Activated CD8-positive, alpha-beta memory T cell treated with anti-CD3 and anti-CD28 coated beads, Interleukin-2, amount 50 U/mL, for 48 hours (primary cell): ENCODE results near the gene KCNMB3.
"Not testable (repeated sequence)": the region's sequence is repeated elsewhere in the genome, so short reads cannot be mapped to it uniquely, and the experiment has no call there.

ENCODE experiments used
- DNase-seq: peaks from one replicate; pipeline ENCODE4 v3.0.0-alpha.2; 2020

KCNMB3 gene, protein sequence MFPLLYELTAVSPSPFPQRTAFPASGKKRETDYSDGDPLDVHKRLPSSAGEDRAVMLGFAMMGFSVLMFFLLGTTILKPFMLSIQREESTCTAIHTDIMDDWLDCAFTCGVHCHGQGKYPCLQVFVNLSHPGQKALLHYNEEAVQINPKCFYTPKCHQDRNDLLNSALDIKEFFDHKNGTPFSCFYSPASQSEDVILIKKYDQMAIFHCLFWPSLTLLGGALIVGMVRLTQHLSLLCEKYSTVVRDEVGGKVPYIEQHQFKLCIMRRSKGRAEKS

DNA sequence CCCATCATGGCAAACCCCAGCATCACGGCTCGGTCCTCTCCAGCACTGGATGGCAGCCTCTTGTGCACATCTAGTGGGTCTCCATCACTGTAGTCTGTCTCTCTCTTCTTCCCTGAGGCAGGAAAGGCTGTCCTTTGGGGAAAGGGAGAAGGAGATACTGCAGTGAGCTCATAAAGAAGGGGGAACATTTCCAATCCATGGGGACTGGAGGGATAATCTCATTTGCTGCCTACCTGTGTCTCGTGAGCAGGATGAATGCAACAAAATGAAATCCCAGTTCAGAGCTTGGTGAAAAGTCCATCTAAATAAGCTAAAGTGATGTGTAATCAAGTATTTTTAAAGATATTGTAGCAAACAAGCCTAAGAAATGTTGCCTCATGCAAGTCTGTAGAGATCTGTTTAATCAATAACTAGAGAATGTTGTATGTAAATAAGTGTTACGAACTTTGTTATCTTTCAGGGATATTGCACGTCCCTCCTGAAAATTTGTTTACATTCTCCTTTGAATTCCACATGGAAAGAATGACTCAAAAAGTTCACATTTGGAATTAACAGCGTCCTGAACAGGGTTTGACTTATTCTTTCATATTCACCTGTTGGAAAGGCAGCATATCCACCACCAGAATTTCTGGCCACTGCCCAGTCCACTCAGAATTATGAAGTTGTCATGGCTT, at the start of gene KCNMB3:
Gene KCNMB3, minus strand, starts transcription at position 312 of the 674 bp plus-strand sequence. Its CDS starts 124 bp downstream, at position 188.
- no peak for DNase-seq

DNA sequence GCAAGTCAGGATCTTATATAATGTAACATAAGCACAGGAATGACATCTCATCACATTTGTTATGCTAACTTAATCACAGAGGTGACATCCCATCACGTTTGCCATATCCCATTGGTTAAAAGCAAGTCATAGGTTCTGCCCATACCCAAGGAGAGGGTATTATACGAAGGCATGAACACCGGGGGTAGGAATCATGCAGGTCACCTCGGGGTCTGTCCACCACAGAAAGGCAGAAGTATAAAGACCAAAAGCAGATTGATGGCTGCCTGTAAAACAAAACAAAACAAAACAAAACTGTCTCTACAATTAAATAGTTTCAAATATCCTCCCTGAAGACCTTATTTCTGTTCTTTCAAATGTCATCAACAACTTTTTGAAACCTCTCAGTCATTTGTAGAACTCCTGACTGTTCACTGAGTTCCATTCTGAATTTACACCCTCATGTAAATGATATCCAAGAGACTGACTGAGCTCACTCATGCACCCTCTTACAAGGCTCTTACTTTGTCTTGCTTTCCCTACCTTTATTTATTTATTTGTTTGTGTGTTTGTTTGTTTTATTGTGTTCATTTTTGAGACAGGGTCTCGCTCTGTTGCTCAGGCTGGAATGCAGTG, 49.2 kb upstream of the KCNMB3 start:
- no peak for DNase-seq

DNA sequence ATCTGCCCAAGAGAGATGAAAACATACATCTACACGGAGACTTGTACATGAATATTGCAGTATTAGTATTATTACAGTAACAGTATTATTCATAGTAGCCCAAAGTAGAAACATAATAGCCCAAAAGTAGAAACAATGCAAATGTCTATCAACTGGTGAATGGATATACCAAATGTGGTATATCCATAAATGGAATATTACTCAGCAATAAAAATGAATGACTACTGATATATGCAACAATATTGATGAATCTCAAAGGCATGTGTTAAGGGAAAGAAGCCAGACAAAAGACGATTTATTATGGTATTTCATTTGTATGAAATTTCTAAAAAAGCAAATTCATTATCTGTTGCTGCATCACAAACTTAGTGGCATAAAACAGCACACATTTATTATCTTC, 48.4 kb upstream of the KCNMB3 start:
- no peak for DNase-seq

DNA sequence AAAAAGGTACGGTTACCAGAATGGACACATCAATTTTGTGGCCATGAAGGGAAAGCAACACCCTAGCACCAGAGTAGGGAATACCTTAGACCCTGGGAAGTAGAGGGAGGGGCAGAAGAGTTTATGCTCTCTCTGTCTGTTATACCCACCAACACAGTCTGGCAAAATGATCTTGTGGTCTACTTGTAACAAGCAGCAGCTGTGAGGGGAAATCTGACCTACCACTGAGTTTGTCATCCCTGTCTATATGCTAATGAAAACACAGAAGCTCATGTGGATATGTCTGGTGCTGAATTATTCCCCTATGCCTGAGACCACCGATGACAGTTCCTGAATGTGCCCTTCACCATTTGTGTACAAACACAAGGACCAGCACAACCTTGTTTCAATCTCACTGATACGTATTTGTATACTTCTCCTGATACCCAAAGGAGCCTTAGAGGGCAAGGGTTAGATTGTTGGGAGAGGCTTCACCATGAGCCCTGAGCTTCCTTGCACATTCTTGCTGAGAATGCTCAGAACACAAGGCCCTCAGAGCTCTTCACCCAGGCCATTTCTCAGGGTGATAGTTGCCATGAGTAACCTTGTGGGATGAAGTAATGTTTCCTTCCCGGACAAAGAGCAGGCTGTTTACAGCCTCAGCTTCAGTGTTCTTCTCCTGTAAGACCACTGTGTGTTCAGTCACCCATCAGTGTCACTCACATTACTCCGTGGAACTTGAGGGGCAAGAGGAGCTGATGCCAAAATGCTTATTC, 47.2 kb upstream of the KCNMB3 start:
- DNase-seq, result no peak

DNA sequence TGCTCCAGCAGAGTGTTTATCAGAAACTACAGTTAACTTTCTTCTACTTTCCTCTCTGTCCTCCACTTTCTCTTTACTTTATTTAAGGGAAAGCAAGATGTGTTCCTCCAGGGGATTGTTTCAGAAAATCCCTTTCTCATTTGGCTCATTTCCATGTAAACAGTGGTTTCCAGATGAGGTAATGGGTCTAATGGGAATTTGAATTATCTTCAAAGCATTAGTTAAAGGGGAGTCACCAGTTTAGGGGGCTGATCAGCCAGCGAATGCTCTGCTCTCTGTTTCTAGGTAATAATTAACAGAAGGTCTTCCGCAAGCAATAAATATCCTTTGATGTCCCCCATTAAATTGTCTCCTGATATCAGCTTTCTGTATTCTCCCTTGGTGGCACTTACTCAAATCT, 41.5 kb upstream of the KCNMB3 start:
- DNase-seq, result no peak

DNA sequence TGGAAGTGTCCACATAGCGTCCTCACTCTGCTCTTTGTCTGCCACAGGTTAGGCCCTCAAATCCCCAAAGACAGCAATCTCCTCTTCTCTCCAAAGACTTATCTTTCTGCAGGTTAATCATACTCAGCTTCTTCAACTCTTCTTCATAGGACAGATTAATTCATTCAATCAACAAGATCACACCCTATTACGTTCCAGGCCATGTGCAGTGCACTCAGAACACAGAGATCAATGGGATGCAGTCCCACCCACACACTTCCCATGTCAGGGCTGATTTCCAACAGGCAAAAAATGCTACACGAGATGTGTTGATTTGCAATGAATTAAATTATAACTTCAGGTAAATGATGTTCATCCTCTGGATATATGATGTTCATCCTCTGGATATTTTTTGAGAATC, 38.4 kb upstream of the KCNMB3 start:
- DNase-seq, result no peak

DNA sequence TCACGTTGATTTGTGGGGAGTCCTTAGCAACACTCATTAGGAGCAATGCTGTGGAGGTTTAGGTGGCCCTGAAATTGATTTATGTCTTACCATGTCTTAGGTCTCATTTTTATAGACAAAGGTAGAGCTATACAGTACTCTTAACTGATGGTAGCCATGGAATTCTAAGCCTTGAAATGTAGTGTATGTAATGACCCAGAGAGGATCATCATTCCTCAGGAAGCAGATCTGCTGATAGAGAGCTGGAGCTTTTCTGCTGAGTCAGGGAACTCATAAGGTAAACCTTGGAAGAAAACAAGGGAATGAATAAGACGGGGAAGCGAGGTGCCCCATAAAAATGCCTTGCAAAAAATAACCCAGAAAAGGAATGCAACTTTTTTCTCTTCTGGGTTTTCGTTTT, 37.9 kb upstream of the KCNMB3 start:
- DNase-seq, result no peak

DNA sequence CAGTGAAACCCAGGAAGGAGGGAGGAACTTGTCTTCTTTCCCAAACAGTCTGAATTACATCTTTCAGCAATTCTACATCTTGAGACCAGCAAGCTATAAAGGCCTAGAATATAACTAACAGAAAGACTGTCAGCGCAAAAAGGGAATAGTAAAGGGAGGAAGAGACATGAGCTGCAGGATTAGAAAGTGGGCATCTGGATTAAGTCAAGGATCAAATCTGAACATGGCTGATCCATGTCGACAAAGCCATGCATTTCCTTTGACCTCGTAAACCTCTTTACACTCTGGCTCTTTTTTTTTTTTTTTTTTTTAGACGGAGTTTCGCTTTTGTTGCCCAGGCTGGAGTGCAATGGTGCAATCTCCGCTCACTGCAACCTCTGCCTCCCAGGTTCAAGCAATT, 35.4 kb upstream of the KCNMB3 start:
- DNase-seq, result no peak

DNA sequence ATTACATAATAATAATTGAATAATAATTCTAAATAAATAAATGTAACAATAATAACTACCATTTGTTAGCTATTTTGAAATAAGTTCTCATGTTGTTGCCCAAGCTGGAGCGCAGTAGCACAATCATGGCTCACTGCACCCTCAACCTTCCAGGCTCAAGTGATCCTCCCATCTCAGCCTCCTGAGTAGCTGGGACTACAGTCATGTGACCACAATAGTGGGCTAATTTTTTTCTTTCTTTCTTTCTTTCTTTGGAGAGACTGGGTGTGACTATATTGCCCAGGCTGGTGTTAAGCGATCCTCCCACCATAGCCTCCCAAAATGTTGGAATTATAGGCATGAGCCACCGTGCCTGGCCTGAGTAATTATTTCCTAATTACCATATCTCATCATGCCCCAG, 30.9 kb upstream of the KCNMB3 start:
- DNase-seq, result no peak

DNA sequence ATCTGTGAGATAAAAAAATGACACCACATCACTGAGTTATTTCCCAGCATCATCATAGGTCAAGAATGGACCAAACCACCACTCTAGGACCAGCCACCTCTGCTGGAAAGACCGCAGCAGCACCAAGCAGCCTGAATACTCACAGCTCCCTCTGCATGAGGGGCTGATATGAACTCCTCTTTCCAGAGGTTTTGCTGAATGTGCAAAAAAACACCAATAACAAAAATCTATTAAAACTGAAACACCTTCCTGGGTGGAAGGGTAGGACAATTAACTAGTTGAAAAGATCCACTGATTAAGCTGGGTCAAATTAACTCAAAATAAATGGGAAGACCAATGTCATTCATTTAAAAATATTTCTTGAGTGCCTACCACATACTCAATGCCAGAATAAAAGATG, 28.9 kb upstream of the KCNMB3 start:
- no peak for DNase-seq

DNA sequence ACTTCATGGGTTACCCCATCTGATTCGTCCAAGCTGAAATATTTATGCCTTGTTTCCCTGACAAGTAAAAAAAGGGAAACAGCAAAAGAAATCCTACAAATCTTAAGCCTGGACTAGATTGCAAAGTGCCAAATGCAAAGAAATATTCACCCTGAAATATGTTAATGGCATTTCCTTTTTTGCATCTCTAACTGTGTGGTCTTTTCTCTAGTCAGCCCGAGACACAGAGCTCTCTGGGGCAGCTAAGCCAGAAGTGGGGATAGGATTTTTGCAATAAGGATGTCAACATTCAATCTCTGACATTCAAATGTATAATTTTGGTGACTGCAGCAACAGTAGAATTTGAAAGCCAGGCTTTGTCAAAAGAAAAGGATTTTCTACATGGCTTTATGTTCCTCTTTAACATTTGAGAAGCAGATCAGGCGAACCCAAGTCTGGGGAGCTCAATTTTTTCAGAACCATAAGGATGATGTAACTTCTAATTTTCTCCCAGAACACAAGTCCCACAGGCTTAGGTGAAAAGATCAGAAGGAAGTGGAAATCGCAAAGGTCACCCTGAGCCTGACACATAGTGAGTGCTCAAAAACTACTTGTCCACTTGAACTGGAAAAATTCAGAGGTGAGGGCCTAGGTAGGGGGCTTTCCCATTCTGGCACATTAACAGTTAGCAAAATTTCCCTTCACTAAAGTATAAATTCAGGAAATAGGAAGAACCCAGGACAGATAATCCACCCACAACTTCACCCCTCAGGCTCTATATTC, 28.2 kb upstream of the KCNMB3 start:
- no peak for DNase-seq

DNA sequence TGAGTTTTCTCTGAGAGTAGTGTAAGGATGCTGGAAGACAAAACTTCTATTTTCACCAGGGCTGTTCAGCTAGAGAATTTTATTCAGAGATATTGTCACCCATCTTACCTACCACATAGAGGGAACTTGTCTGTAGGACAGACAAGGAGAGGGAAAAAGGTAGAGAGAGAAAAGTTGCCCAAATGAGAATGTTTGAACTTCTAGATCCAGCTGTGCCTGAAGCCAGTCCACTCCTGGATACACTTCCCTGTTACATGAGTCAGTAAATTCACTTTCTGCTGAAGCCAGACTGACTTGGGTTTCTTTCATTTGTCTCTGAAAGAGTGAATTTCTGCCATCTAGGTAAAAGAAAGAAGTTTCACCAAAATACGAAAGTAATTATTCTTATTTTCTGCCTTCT, 27.2 kb upstream of the KCNMB3 start:
- DNase-seq, result no peak

DNA sequence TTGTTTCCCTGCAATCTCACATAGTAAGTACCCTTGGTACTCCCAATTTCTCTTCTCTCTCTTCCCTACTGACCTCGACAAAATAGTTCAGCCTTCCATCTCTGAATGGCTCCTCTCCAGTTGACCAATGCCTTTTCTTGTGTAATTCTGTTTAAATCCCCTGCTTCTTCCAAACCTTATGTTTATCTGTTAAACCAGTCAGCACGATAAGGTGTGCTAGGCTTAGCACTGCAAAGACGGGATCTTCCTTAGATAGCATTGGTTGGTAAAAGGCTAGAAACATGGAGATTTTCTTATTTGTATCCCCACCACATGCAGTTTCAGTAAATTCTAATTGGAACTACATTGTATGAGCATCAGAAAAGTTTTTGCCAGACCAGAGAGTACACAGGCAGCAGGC, 25.8 kb upstream of the KCNMB3 start:
- DNase-seq, result no peak

DNA sequence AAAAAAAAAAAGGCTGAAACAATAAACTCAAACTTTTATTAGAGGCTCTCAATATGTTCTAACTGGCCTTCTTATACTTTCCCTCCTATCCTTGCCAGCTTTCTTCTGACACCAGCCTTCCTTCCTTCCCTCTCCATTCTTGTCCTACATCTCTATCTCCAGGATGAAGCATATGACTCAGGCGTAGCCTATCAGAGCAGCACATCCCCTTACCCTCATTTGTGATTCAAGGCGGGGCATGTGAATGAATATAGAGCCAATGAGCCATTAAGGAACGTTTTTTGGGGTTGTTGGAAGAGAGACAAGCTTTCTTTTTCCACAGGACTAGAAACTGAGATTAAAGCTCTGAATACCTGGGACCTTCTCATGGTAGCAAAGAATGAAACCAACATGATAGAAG, 25.1 kb upstream of the KCNMB3 start:
- DNase-seq, result no peak

DNA sequence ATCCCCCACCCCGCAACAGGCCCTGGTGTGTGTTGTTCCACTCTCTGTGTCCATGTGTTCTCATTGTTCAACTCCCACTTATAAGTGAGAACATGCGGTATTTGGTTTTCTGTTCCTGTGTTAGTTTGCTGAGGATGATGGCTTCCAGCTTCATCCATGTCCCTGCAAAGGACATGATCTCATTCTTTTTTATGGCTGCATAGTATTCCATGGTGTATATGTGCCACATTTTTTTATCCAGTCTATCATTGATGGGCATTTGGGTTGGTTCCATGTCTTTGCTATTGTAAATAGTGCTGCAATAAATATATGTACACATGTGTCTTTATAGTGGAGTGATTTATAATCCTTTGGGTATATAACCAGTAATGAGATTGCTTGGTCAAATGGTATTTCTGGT, 23.5 kb upstream of the KCNMB3 start:
- not testable (repeated sequence) for DNase-seq

DNA sequence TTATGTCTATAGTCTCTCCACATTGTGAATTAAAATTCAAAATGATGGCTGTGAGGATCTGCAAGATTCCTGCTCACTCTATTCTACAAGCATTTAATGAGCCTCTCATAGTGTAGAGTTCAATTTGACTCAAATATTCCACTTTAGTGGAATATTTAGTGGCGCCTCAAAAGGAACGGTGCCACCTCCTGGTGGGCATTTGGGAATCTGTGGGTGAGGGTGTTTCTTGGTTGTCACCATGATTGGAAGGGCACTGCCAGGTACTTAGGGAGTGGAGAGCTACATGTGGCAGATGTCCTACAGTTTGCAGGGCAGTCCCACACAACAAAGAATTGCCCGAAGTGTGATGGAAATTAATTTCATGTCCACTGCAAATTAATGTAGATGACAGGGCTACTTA, 21.5 kb upstream of the KCNMB3 start:
- DNase-seq, result no peak

DNA sequence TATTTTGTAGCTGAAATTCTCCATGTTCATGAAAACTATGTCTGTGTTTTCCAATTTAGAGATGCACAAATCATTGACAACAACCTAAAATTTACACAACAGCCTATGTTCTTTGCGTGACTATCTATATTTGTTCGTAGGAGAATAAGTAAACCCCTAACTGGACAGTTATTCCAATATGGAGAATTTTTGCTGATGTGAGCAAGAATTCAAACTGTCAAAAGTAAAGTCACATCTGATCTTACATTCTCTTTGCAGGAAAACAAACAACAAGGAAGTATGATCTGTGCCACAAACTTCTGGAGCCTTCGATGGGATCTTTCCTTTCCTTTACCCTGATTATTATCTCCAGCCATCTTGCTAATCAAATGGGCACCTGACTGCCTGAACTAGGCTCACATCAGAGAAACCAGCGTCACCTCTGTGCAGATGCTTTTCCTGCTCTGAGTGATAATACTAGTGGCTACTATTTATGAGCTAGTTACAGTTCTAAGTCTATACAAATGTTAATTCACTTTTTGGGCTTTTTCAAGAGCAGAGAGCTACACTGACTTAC, 18.3 kb upstream of the KCNMB3 start:
- no peak for DNase-seq

DNA sequence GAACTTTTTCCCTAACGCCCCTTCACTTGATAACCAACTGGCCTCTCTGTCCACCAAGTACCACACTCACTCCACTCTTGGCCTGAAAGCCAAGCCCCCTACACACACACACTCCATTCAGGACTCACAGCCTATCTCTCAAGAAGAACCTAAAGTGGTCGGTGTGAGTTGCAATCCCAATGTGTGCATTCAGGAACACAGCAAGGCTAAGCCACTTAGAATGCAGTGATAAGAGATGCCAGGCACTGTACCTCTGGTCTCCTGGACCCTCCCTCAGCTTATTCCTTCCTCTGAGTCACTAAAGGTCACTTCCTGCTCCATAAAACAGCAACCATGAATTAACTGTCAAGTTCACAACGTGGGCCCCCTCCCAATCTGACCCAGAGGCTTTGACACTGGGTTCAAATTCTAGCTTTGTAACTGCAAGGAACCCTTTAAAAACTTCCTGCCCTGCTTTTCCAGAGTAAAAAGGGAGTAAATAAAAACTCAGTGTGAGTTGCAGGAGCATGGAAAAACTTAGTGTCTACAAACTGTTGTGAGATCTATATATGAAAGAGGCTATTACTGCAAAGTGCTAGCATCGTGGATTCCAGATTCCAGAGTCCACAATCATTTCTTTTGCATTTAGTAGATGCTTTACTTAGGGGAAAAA, 17.6 kb upstream of the KCNMB3 start:
- no peak for DNase-seq

DNA sequence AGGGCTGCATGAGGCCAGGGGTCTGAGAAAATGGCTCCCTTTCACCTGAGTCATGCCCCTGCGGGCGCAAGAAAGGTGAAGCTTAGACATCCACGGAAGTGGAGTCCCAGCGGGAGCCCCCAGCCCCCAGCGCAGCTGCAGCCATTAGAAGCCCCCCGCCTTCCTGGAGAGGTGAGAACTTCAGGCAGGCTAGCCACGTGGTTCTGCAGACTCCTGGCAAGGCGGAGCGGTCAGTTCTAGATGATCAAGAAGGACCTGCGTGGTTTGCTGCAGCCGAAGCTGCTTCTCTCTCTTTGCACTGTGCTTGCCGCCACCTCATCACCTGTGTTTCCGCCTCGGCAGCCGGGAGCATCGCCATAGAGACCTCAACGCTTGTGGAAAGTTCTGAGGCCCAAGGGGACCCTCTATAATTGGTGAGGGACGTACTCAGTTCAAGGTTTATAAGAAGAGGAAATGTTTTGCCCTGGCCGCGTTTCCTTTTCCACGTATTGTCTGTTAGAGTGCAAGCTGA, 15.8 kb upstream of the KCNMB3 start:
- DNase-seq, result no peak

DNA sequence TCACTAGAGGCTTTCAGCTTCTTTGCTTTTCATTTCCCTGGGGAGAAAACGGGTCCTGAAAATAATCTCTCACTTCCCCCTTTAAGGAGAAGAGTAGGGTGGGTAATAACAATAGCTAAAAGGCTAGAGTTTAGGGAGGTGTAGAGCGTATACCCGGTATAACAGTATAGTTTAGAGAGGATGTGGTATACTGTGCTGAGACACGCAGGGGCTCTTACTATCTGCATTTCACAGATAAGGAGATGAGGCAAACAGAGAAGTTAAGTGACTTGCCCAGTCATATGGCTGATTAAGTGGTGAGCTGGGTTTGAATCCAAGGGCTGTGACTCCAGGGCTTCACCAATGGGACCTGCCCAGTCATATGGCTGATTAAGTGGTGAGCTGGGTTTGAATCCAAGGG, 15.0 kb upstream of the KCNMB3 start:
- DNase-seq, result no peak

DNA sequence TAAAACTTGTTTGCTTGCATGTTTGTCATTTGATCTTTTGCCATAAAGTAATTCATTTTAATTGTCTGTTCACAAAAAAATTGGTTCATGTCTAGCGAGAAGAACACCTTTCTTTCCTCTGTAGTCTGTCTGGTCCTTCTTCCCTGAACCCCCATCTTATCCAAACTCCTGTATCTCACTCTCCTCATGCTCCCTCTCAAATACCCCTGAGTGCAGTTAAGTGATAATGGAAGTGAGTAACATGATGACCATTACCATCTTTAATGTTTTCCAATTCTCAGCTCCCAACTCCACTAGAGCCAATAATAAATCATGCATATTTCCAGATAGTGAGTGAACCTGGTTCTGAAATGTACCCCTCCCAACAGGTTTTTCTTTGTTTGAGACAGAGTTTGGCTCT, 14.2 kb upstream of the KCNMB3 start:
- DNase-seq, result no peak

DNA sequence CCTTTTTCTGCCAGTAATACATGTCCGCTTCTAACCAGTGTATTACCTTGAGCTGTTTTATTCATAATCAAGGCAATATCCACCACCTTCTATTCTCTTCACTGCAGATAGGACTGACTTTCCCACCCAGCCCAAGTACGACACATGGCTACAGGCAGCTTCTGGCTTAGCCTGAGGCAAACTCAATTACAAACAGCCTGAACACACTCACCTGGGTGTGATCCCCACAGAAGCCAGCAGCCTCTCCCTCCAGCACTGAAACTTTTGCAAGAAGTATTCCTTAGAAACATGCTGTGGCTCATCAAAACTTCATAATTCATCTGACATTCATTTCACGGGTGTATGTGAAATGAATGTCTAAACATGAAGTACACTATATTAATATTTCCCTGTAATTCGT, 13.5 kb upstream of the KCNMB3 start:
- DNase-seq, result no peak
